ENCODE measurements around the gene HPSE2. TPM values are rescaled to one million over a fixed set of nuclear protein-coding genes. Genes with fewer than 3 reads are reported as not detected.
"Not testable (repeated sequence)": the region's sequence is repeated elsewhere in the genome, so short reads cannot be mapped to it uniquely, and the experiment has no call there.

The HPSE2 gene
- total RNA-seq, 1 donor from 2014 or later = not detected

GRCh38 chr10:98511876-98512275, 723.8 kb downstream of the HPSE2 start:
- peaks cover 12% of the 10 kb centered on the region for H3K27me3 ChIP-seq (ENCODE audit: low read depth)
- H3K36me3 ChIP-seq = no peaks in the 10 kb centered on the region
- no peaks in the 10 kb centered on the region for H3K4me1 ChIP-seq
- H3K27ac ChIP-seq (replicated peaks) = no peak overlapping the region
- no peak for DNase-seq
- H3K9me3 ChIP-seq (replicated peaks) = no peaks in the 10 kb centered on the region
- H3K4me3 ChIP-seq = no peak overlapping the region
- intact Hi-C loops (cut with micrococcal nuclease) = no loop called here
- no peak for TF ChIP-seq CTCF (IDR thresholded peaks at IDR 0.05; ENCODE audit: borderline replicate concordance)

GRCh38 chr10:98510412-98510995, 725.1 kb downstream of the HPSE2 start:
- no peaks in the 10 kb centered on the region for H3K4me1 ChIP-seq
- H3K36me3 ChIP-seq = no peaks in the 10 kb centered on the region
- H3K27me3 ChIP-seq (ENCODE audit: low read depth) = no peaks in the 10 kb centered on the region
- H3K27ac ChIP-seq (replicated peaks) = no peak overlapping the region
- no peak for TF ChIP-seq CTCF (IDR thresholded peaks at IDR 0.05; ENCODE audit: borderline replicate concordance)
- no peak overlapping the region for H3K4me3 ChIP-seq
- H3K9me3 ChIP-seq (replicated peaks) = no peaks in the 10 kb centered on the region
- DNase-seq = no peak
- intact Hi-C loops (cut with micrococcal nuclease) = no loop called here

GRCh38 chr10:98509745-98510144, 725.9 kb downstream of the HPSE2 start:
- Histone ChIP-seq H3K4me3 (no peak overlapping the region), H3K27me3 (ENCODE audit: low read depth) (no peaks in the 10 kb centered on the region), H3K4me1 (no peaks in the 10 kb centered on the region), H3K9me3 (replicated peaks) (no peaks in the 10 kb centered on the region), H3K36me3 (no peaks in the 10 kb centered on the region), H3K27ac (replicated peaks) (no peak overlapping the region)
- intact Hi-C loops (cut with micrococcal nuclease) = no loop called here
- no peak for DNase-seq
- no peak for TF ChIP-seq CTCF (IDR thresholded peaks at IDR 0.05; ENCODE audit: borderline replicate concordance)

- DNase-seq; H3K27ac ChIP-seq (replicated peaks); H3K27me3 ChIP-seq (ENCODE audit: low read depth); intact Hi-C loops (cut with micrococcal nuclease); H3K4me3 ChIP-seq; H3K4me1 ChIP-seq; H3K36me3 ChIP-seq: not testable (repeated sequence)
- H3K9me3 ChIP-seq (replicated peaks) = peaks cover 16% of the 10 kb centered on the region
Measured at GRCh38 chr10:98502535-98502934, 733.1 kb downstream of the HPSE2 start.

GRCh38 chr10:98492763-98493162, 742.9 kb downstream of the HPSE2 start:
- H3K9me3 ChIP-seq (replicated peaks) = peaks cover 37% of the 10 kb centered on the region
- no peak for TF ChIP-seq CTCF (IDR thresholded peaks at IDR 0.05; ENCODE audit: borderline replicate concordance)
- no peak for DNase-seq
- no peaks in the 10 kb centered on the region for H3K36me3 ChIP-seq
- H3K4me3 ChIP-seq = no peak overlapping the region
- no peaks in the 10 kb centered on the region for H3K27me3 ChIP-seq (ENCODE audit: low read depth)
- H3K4me1 ChIP-seq = no peaks in the 10 kb centered on the region
- H3K27ac ChIP-seq (replicated peaks) = no peak overlapping the region
- intact Hi-C loops (cut with micrococcal nuclease) = no loop called here

- Histone ChIP-seq H3K27me3 (ENCODE audit: low read depth) (no peaks in the 10 kb centered on the region), H3K4me1 (no peaks in the 10 kb centered on the region), H3K4me3 (no peak overlapping the region), H3K9me3 (replicated peaks) (peaks cover 19% of the 10 kb centered on the region), H3K36me3 (no peaks in the 10 kb centered on the region), H3K27ac (replicated peaks) (no peak overlapping the region)
- TF ChIP-seq CTCF (IDR thresholded peaks at IDR 0.05; ENCODE audit: borderline replicate concordance) = no peak
- no peak for DNase-seq
- intact Hi-C loops (cut with micrococcal nuclease) = no loop called here
Measured at GRCh38 chr10:98489561-98490481, 745.8 kb downstream of the HPSE2 start.
